Body of pancreas (tissue), 4 donors: Measurements from ENCODE around the gene FRAS1.

Experiments used
- CTCF ChIP-seq, 7 experiments: fragments of 450-650 bp in 4 of 7; fragments of 200-600 bp in 3 of 7; sonication (generic) in 3 of 7; IDR thresholded peaks; one replicate each; pipeline ENCODE4 v1.5.1; 2016 to 2019; ENCODE audit warnings: antibody characterized with exemption in 7 of 7
- POLR2A ChIP-seq, 3 donors: fragments of 450-650 bp; IDR thresholded peaks; one replicate each; pipeline ENCODE4 v1.6.1; 2016; ENCODE audit warnings: antibody characterized with exemption in 3 of 3, mild to moderate bottlenecking in 2 of 3

GRCh38 chr4:78568640-78569305 is 511.6 kb downstream of the FRAS1 start:
- peak in 1 of 7 experiments; percentile 25 for TF ChIP-seq CTCF (IDR thresholded peaks at IDR 0.05)
- TF ChIP-seq POLR2A (IDR thresholded peaks at IDR 0.05) = no peak
